ENCODE data around the gene ESRRA.

Gene ESRRA

GRCh38 chr11:64352995-64353714 is 47.8 kb downstream of the ESRRA start:
- DNase-seq: peak; percentile 68

GRCh38 chr11:64353715-64354506 is 48.6 kb downstream of the ESRRA start:
- no peak for DNase-seq

GRCh38 chr11:64355078-64355940 is 50.0 kb downstream of the ESRRA start:
- DNase-seq: no peak

GRCh38 chr11:64356498-64357411 is 51.4 kb downstream of the ESRRA start:
- DNase-seq: no peak

GRCh38 chr11:64357446-64357845 is 52.1 kb downstream of the ESRRA start:
- DNase-seq: no peak

- no peak for DNase-seq
Observed at GRCh38 chr11:64357904-64358535, 52.7 kb downstream of the ESRRA start.

- no peak for DNase-seq
Observed at GRCh38 chr11:64358536-64358906, 53.2 kb downstream of the ESRRA start.

GRCh38 chr11:64358907-64359711 is 53.8 kb downstream of the ESRRA start, which contains the start of gene RPS6KA4:
Gene RPS6KA4 (plus strand): TSS chr11:64359162. CDS start chr11:64359236, 74 bp downstream.
- peak; percentile 25 for DNase-seq

GRCh38 chr11:64359712-64360445 is 54.6 kb downstream of the ESRRA start:
- DNase-seq: peak; percentile 22

- peak; percentile 5 for DNase-seq
Observed at GRCh38 chr11:64360448-64360921, 55.2 kb downstream of the ESRRA start.

- DNase-seq: no peak
Observed at GRCh38 chr11:64361659-64362058, 56.3 kb downstream of the ESRRA start.

- DNase-seq: no peak
Observed at GRCh38 chr11:64362339-64362738, 57.0 kb downstream of the ESRRA start.

- no peak for DNase-seq
Observed at GRCh38 chr11:64364435-64364834, 59.1 kb downstream of the ESRRA start.

GRCh38 chr11:64364911-64365310 is 59.6 kb downstream of the ESRRA start:
- DNase-seq: no peak

Measured in NCI-H1105 treated with DMSO at 0.1 percent for 48 hours (cell line).